Endodermal cell (in vitro differentiated cells): ENCODE data around the gene CSNK1G3. TPM values are rescaled to one million over a fixed set of nuclear protein-coding genes. Genes with fewer than 3 reads are reported as not detected.

ENCODE experiments used
- DNase-seq: peaks from one replicate; pipeline ENCODE4 v3.0.0-alpha.2; 2017
- H3K27ac ChIP-seq: 2 replicates; pipeline ENCODE4 v1.5.1; 2013; ENCODE audit warnings: mild to moderate bottlenecking, low read depth, low read length, moderate library complexity
- H3K27me3 ChIP-seq: 2 replicates; pipeline ENCODE4 v1.6.1; 2013; ENCODE audit warnings: mild to moderate bottlenecking, low read length, moderate library complexity; ENCODE audit not compliant: insufficient read depth, control insufficient read depth, poor library complexity, severe bottlenecking
- H3K36me3 ChIP-seq: 2 replicates; pipeline ENCODE4 v1.7.0; 2013; ENCODE audit warnings: mild to moderate bottlenecking, low read length, moderate library complexity; ENCODE audit not compliant: control insufficient read depth, insufficient read depth
- H3K4me1 ChIP-seq: one replicate; pipeline ENCODE4 v1.7.0; 2013; ENCODE audit warnings: low read length; ENCODE audit not compliant: control insufficient read depth, insufficient read depth
- H3K4me3 ChIP-seq: 2 replicates; pipeline ENCODE4 v1.5.1; 2013; ENCODE audit warnings: mild to moderate bottlenecking, low read length, moderate library complexity
- H3K9ac ChIP-seq: 2 replicates; pipeline ENCODE4 v1.6.1; 2013; ENCODE audit warnings: mild to moderate bottlenecking, low read length, moderate library complexity; ENCODE audit not compliant: poor library complexity, severe bottlenecking; ENCODE audit errors: extremely low read depth
- H3K9me3 ChIP-seq: 2 replicates; pipeline ENCODE4 v1.6.1; 2013; ENCODE audit warnings: mild to moderate bottlenecking, low read length, moderate library complexity; ENCODE audit not compliant: control insufficient read depth
- H3K27ac Mint-ChIP-seq: 2 replicates; pipeline ENCODE4 v1.8.0; 2020; ENCODE audit warnings: mixed read lengths
- H3K27me3 Mint-ChIP-seq: 2 replicates; pipeline ENCODE4 v1.8.0; 2021; ENCODE audit warnings: mild to moderate bottlenecking, mixed read lengths; ENCODE audit not compliant: insufficient read depth
- H3K36me3 Mint-ChIP-seq: 2 replicates; pipeline ENCODE4 v1.8.0; 2020; ENCODE audit warnings: low read depth, mixed read lengths
- H3K4me1 Mint-ChIP-seq: 2 replicates; pipeline ENCODE4 v1.8.0; 2020; ENCODE audit warnings: mixed read lengths
- H3K4me3 Mint-ChIP-seq: 2 replicates; pipeline ENCODE4 v1.8.0; 2020; ENCODE audit warnings: mild to moderate bottlenecking, moderate library complexity, mixed read lengths
- H3K9me3 Mint-ChIP-seq: 2 replicates; pipeline ENCODE4 v1.8.0; 2020; ENCODE audit warnings: mild to moderate bottlenecking, mixed read lengths
- CTCF ChIP-seq: fragments of 200-600 bp; sonication (generic); conservative IDR thresholded peaks from 2 replicates; pipeline ENCODE4 v1.5.0; 2021; ENCODE audit warnings: antibody characterized with exemption, mild to moderate bottlenecking
- WGBS, 2 experiments: methylation state at CpG; one replicate each; pipeline versions ENCODE4 v1.1.5 to v1.1.7; 2013; ENCODE audit warnings: missing lambda C conversion rate in 2 of 2, mixed read lengths in 1 of 2; ENCODE audit not compliant: insufficient coverage in 1 of 2, insufficient read length in 1 of 2; 5-methylcytosine and 5-hydroxymethylcytosine counted together
- total RNA-seq, 2 donors: library from RNA; stranded (reverse); fragmentation: NEBNext Ultra II Directional in 1 of 2; extraction: Animal tissue kit (Norgen Biotek cat#: 25700) in 1 of 2; gene quantifications; 2 replicates in 1 of 2; 3 replicates in 1 of 2; pipeline ENCODE4 v1.2.1, GENCODE V29; 2021

CSNK1G3 gene
- total RNA-seq, 2 donors from 2014 or later: 47.5 to 48.4 TPM

DNA sequence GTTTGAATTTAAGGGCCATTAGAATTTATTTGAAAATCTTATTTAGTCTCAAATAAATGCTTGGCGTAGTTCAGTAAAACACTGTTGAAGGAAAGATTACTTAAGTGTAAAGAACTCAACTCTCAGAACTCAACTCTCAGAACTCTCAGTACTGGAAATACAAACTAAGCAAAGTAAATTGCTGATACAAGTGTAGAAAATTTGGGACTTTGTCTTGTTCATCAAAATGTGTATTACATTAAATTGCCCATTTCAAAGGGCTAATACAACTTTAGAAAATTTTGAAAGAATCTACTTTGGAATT, 99.4 kb downstream of the CSNK1G3 start:
- no peak overlapping the region for H3K27ac Mint-ChIP-seq
- no peaks in the 10 kb centered on the region for H3K27me3 Mint-ChIP-seq
- H3K9ac ChIP-seq: no peak overlapping the region
- H3K9me3 Mint-ChIP-seq: no peaks in the 10 kb centered on the region
- no peak overlapping the region for H3K4me3 ChIP-seq
- no peaks in the 10 kb centered on the region for H3K4me1 Mint-ChIP-seq
- H3K36me3 Mint-ChIP-seq: peaks cover 23% of the 10 kb centered on the region
- DNase-seq: no peak
- TF ChIP-seq CTCF: no peak
- H3K36me3 ChIP-seq: peaks cover 37% of the 10 kb centered on the region
- 90% methylated on average over 1 of the region's 1 CpG; no CpG with 5 or more reads in 1 of the 2 experiments for WGBS, 2 experiments
- no peaks in the 10 kb centered on the region for H3K9me3 ChIP-seq
- no peaks in the 10 kb centered on the region for H3K4me1 ChIP-seq
- H3K4me3 Mint-ChIP-seq: no peak overlapping the region
- H3K27ac ChIP-seq: no peak overlapping the region
- no peaks in the 10 kb centered on the region for H3K27me3 ChIP-seq

DNA sequence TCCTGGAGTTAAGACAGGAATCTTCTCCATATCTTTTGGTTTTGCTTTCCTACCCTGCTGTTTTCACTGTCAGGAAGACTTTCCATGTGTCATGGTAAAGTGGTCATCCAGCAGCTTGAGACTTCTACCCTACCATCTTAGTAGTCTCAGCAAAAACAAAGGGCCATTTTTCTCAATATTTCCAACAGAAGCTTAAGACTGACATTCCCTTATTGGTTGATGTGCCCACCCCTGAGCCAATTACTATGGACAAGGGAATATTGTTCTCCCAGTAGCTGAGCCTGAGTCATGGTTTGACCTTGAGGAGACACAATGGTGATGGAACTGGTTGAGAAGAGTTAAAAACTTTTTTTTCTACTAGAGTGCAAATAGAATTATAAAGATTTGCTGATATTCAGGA, 105.6 kb downstream of the CSNK1G3 start:
- H3K4me3 Mint-ChIP-seq: no peak overlapping the region
- peaks cover 30% of the 10 kb centered on the region for H3K36me3 ChIP-seq
- no peak for DNase-seq
- no peak overlapping the region for H3K27ac Mint-ChIP-seq
- no peaks in the 10 kb centered on the region for H3K4me1 Mint-ChIP-seq
- no peak overlapping the region for H3K9ac ChIP-seq
- H3K4me1 ChIP-seq: no peaks in the 10 kb centered on the region
- no peak for TF ChIP-seq CTCF
- no peak overlapping the region for H3K4me3 ChIP-seq
- no peak overlapping the region for H3K27ac ChIP-seq
- H3K27me3 Mint-ChIP-seq: no peaks in the 10 kb centered on the region
- H3K27me3 ChIP-seq: no peaks in the 10 kb centered on the region
- peaks cover 33% of the 10 kb centered on the region for H3K36me3 Mint-ChIP-seq
- peaks cover 6% of the 10 kb centered on the region for H3K9me3 Mint-ChIP-seq
- peaks cover 10% of the 10 kb centered on the region for H3K9me3 ChIP-seq

DNA sequence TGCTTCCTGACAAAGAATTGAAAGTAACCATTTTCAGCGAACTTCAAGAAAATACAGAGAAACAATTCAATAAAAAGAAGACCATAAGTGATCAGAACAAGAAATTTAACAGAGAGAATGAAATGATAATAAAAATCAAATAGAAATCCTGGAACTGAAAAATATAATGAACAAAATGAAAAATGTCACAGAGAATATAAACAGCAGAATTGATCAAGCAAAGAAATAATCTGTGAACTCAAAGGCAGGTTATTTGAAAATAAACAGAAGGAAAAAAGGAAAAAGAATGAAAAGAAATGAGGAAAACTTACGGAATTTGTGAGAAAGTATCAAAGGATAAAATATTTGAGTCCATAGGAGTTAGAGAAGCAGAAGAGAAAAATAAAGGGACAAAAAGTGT, 114.1 kb downstream of the CSNK1G3 start:
- no peak overlapping the region for H3K27ac Mint-ChIP-seq
- Histone ChIP-seq H3K9me3 (peaks cover 24% of the 10 kb centered on the region), H3K27ac (no peak overlapping the region), H3K4me3 (no peak overlapping the region), H3K4me1 (no peaks in the 10 kb centered on the region), H3K27me3 (no peaks in the 10 kb centered on the region), H3K9ac (no peak overlapping the region), H3K36me3 (no peaks in the 10 kb centered on the region)
- DNase-seq: no peak
- no peak for TF ChIP-seq CTCF
- no peaks in the 10 kb centered on the region for H3K27me3 Mint-ChIP-seq
- no peaks in the 10 kb centered on the region for H3K4me1 Mint-ChIP-seq
- H3K9me3 Mint-ChIP-seq: peaks cover 10% of the 10 kb centered on the region
- H3K36me3 Mint-ChIP-seq: peaks cover 4% of the 10 kb centered on the region
- WGBS, 2 experiments: 57 to 97% methylated on average over 1 to 2 of the region's 2 CpGs
- no peak overlapping the region for H3K4me3 Mint-ChIP-seq
